Subcutaneous adipose tissue (tissue), 4 donors: ENCODE measurements around the gene PRKCQ. TPM values are rescaled to one million over a fixed set of nuclear protein-coding genes. Genes with fewer than 3 reads are reported as not detected.

ENCODE experiments used
- CTCF ChIP-seq: fragments of 450-650 bp; IDR thresholded peaks from one replicate; pipeline ENCODE4 v1.5.1; 2016; ENCODE audit warnings: low read depth, mild to moderate bottlenecking, control low read depth, antibody characterized with exemption, moderate library complexity
- total RNA-seq, 4 donors: library from RNA; depleted of rRNA; stranded (reverse); fragments of >200 nt; gene quantifications; one replicate each; pipeline ENCODE4 v1.1.0, GENCODE V29; 2016

The PRKCQ gene
- total RNA-seq, 4 donors from 2014 or later = 0.19 to 1.0 (median 0.93) TPM

- TF ChIP-seq CTCF = no peak
These were observed 23.4 kb upstream of the PRKCQ start for GRCh38 chr10:6603142-6604125.

GRCh38 chr10:6602700-6603084 lies 22.6 kb upstream of the PRKCQ start:
- TF ChIP-seq CTCF = no peak

GRCh38 chr10:6602026-6602699 lies 22.1 kb upstream of the PRKCQ start:
- no peak for TF ChIP-seq CTCF

- TF ChIP-seq CTCF = no peak
These were observed 21.2 kb upstream of the PRKCQ start for GRCh38 chr10:6601246-6601805.

GRCh38 chr10:6600224-6600987 lies 20.3 kb upstream of the PRKCQ start:
- no peak for TF ChIP-seq CTCF

GRCh38 chr10:6598679-6599078 lies 18.6 kb upstream of the PRKCQ start:
- TF ChIP-seq CTCF = no peak
